HepG2 (cell line): ENCODE data around the gene CDK12. TPM values are rescaled to one million over a fixed set of nuclear protein-coding genes. Genes with fewer than 3 reads are reported as not detected.
"Not testable (repeated sequence)": the region's sequence is repeated elsewhere in the genome, so short reads cannot be mapped to it uniquely, and the experiment has no call there.

ENCODE experiments used
- ATAC-seq: fragments of 200-7000 bp; cut with Tn5 transposase; 3 replicates; pipeline ENCODE4 v1.9.1; 2020; ENCODE audit warnings: mild to moderate bottlenecking, moderate library complexity
- BruUV-seq: library from RNA; stranded (reverse); fragments of 400-500 nt; replicated peaks from 2 replicates; lab custom pipeline; 2021; lab: Mats Ljungman, UMichigan
- CTCF ChIA-PET: fragments of 300-600 bp; formaldehyde crosslinking; extraction: SDS; loops from one replicate; lab custom pipeline; 2021; ENCODE audit warnings: low total read pairs, inconsistent platforms, low intra/inter-chr PET ratio; lab: Yijun Ruan, JAX
- POLR2A ChIA-PET: fragments of 350-600 bp; sonication (Branson Sonifier 250); formaldehyde crosslinking; loops from one replicate; lab custom pipeline; 2020; ENCODE audit warnings: antibody characterized with exemption, inconsistent platforms; lab: Yijun Ruan, JAX
- DNase-seq: peaks from one replicate; pipeline ENCODE4 v3.0.0-alpha.2; 2015; ENCODE audit warnings: low spot score
- FAIRE-seq: peaks from 3 replicates; lab custom pipeline; 2011; peaks lifted over from hg19 to GRCh38; lab: Jason Lieb, UNC
- H2AFZ ChIP-seq: one replicate; pipeline ENCODE4 v1.6.1; 2011; ENCODE audit warnings: low read length, inconsistent platforms
- H3K27ac ChIP-seq: fragments of 300-600 bp; 3 replicates; pipeline ENCODE4 v1.8.0; 2011; ENCODE audit warnings: mixed run types, mild to moderate bottlenecking, mixed read lengths, low read length, inconsistent platforms; ENCODE audit not compliant: insufficient read depth; ENCODE audit errors: extremely low read length
- H3K27me3 ChIP-seq, 2 experiments: fragments of 200-600 bp in 1 of 2; 2 replicates in 1 of 2; 3 replicates in 1 of 2; pipeline versions ENCODE4 v1.6.0 to v1.8.0; 2011; ENCODE audit warnings: low read length in 2 of 2, mild to moderate bottlenecking in 2 of 2, moderate library complexity in 2 of 2, inconsistent platforms in 1 of 2; ENCODE audit not compliant: insufficient read depth in 2 of 2, control insufficient read depth in 1 of 2
- H3K36me3 ChIP-seq, 2 experiments: fragments of 200-600 bp in 1 of 2; replicated peaks in 1 of 2; 2 replicates in 1 of 2; 3 replicates in 1 of 2; pipeline versions ENCODE4 v1.5.1 to v1.8.0; 2011; ENCODE audit warnings: low read length in 2 of 2, inconsistent platforms in 1 of 2; ENCODE audit not compliant: insufficient read depth in 2 of 2, control insufficient read depth in 1 of 2
- H3K4me1 ChIP-seq: 2 replicates; pipeline ENCODE4 v1.5.1; 2012; ENCODE audit warnings: low read length, inconsistent platforms; ENCODE audit not compliant: insufficient read depth
- H3K4me2 ChIP-seq: 2 replicates; pipeline ENCODE4 v1.6.0; 2011; ENCODE audit warnings: low read depth, low read length, inconsistent platforms
- H3K4me3 ChIP-seq, 3 experiments: fragments of 200-600 bp in 1 of 3; sonication (generic), shearing (Covaris generic) in 1 of 3; replicated peaks in 1 of 3; 2 replicates each; pipeline ENCODE4 v1.5.1; 2011 to 2016; ENCODE audit warnings: low read length in 3 of 3, inconsistent platforms in 2 of 3, low read depth in 2 of 3, mild to moderate bottlenecking in 2 of 3, control low read depth in 1 of 3, mixed read lengths in 1 of 3; ENCODE audit not compliant: insufficient read depth in 1 of 3
- H3K79me2 ChIP-seq: one replicate; pipeline ENCODE4 v1.6.1; 2011; ENCODE audit warnings: low read length, inconsistent platforms; ENCODE audit not compliant: insufficient read depth
- H3K9ac ChIP-seq: 2 replicates; pipeline ENCODE4 v1.6.0; 2011; ENCODE audit warnings: mild to moderate bottlenecking, low read depth, low read length, inconsistent platforms; ENCODE audit not compliant: insufficient read depth
- H3K9me3 ChIP-seq: 2 replicates; pipeline ENCODE4 v1.5.1; 2012; ENCODE audit warnings: mild to moderate bottlenecking, low read length
- H4K20me1 ChIP-seq: 2 replicates; pipeline ENCODE4 v1.6.0; 2011; ENCODE audit warnings: inconsistent platforms, mild to moderate bottlenecking, low read length, moderate library complexity; ENCODE audit not compliant: insufficient read depth
- ADNP ChIP-seq: sonication (generic); formaldehyde crosslinking; IDR thresholded peaks from 2 replicates; pipeline ENCODE4 v1.4.0; 2020; ENCODE audit warnings: missing genetic modification reagents
- ARID3A ChIP-seq: IDR thresholded peaks from 2 replicates; pipeline ENCODE4 v1.6.1; 2012; ENCODE audit warnings: low read depth, low read length, improper control_type of control experiment
- ATF1 ChIP-seq: IDR thresholded peaks from 2 replicates; pipeline ENCODE4 v1.6.1; 2016; ENCODE audit warnings: mild to moderate bottlenecking, control low read depth
- FOXM1 ChIP-seq: sonication (generic); formaldehyde crosslinking; IDR thresholded peaks from 2 replicates; pipeline ENCODE4 v1.5.0; 2020; ENCODE audit warnings: missing genetic modification reagents
- HIVEP1 ChIP-seq: sonication (generic); formaldehyde crosslinking; IDR thresholded peaks from 2 replicates; pipeline ENCODE4 v1.4.0; 2020; ENCODE audit warnings: mild to moderate bottlenecking, missing genetic modification reagents
- LCORL ChIP-seq, 2 experiments: fragments of 450-650 bp in 1 of 2; sonication (generic) in 1 of 2; formaldehyde crosslinking in 1 of 2; IDR thresholded peaks; 2 replicates each; pipeline versions ENCODE4 v1.5.0 to v1.6.1; 2017 to 2020; ENCODE audit warnings: antibody characterized with exemption in 1 of 2, missing genetic modification reagents in 1 of 2
- MED1 ChIP-seq: sonication (generic); formaldehyde crosslinking; IDR thresholded peaks from 2 replicates; pipeline ENCODE4 v1.4.0; 2020; ENCODE audit warnings: missing genetic modification reagents
- NRL ChIP-seq: sonication (generic); formaldehyde crosslinking; IDR thresholded peaks from 2 replicates; pipeline ENCODE4 v1.5.0; 2020; ENCODE audit warnings: missing genetic modification reagents, mild to moderate bottlenecking, moderate library complexity, borderline replicate concordance
- RCOR2 ChIP-seq: IDR thresholded peaks from 2 replicates; pipeline ENCODE4 v1.6.1; 2016; ENCODE audit warnings: missing biosample characterization, missing genetic modification reagents
- ZBTB42 ChIP-seq: sonication (generic); formaldehyde crosslinking; IDR thresholded peaks from 2 replicates; pipeline ENCODE4 v1.5.0; 2020; ENCODE audit warnings: mild to moderate bottlenecking, missing genetic modification reagents
- ZFY ChIP-seq: sonication (generic); formaldehyde crosslinking; IDR thresholded peaks from 2 replicates; pipeline ENCODE4 v1.4.0; 2020; ENCODE audit warnings: missing genetic modification reagents
- ZNF101 ChIP-seq: sonication (generic); formaldehyde crosslinking; IDR thresholded peaks from 2 replicates; pipeline ENCODE4 v1.4.0; 2020; ENCODE audit warnings: mild to moderate bottlenecking, low read depth, missing genetic modification reagents, borderline replicate concordance
- WGBS: methylation state at CpG from one replicate; pipeline ENCODE4 v1.1.6; 2017; ENCODE audit warnings: low lambda C conversion rate; 5-methylcytosine and 5-hydroxymethylcytosine counted together
- in situ Hi-C: cut with HindIII; loops from 2 replicates; pipeline ENCODE4 v1.10.0; 2017; ENCODE audit warnings: low pct_unique_long_range_greater_than_20kb; ENCODE audit not compliant: extremely low pct_ligation_motif_present
- intact Hi-C: fragments of 100-400 bp; cut with micrococcal nuclease; formaldehyde crosslinking; loops from one replicate; pipeline ENCODE4 v1.10.0; 2022; ENCODE audit not compliant: unreplicated experiment
- polyA plus RNA-seq, 8 experiments: library from polyadenylated mRNA; depleted of rRNA in 3 of 8; stranded (reverse) in 7 of 8; unstranded in 1 of 8; fragments of >200 nt; fragmentation: Illumina TruSeq in 4 of 8; extraction: Trizol in 4 of 8; gene quantifications; 2 replicates each; pipeline versions ENCODE4 v1.2.1 to v1.2.3, GENCODE V29; 2011 to 2016; ENCODE audit warnings: low read depth in 4 of 8, missing spikeins in 1 of 8, mixed read lengths in 1 of 8; ENCODE audit not compliant: insufficient read depth in 1 of 8
- total RNA-seq, 5 experiments: library from RNA; depleted of rRNA; stranded (reverse); fragments of >200 nt; fragmentation: Illumina TruSeq; extraction: Trizol; gene quantifications; 2 replicates each; pipeline ENCODE4 v1.2.3, GENCODE V29; 2016; ENCODE audit warnings: low read depth in 1 of 5
- TF ChIP-seq, protein P1 (sequence below): sonication (generic); formaldehyde crosslinking; IDR thresholded peaks from 2 replicates; pipeline ENCODE4 v1.8.0; 2022; ENCODE audit warnings: missing genetic modification reagents, mild to moderate bottlenecking, borderline replicate concordance
- TF ChIP-seq, protein P2 (sequence below): sonication (generic); formaldehyde crosslinking; IDR thresholded peaks from 2 replicates; pipeline ENCODE4 v1.4.0; 2020; ENCODE audit warnings: missing genetic modification reagents

Gene CDK12
- total and polyA plus RNA-seq, 2 of the 13 experiments (the other 11 are each of a cell fraction or from before 2014, with no cell fraction given): 24.0 to 88.6 TPM

DNA sequence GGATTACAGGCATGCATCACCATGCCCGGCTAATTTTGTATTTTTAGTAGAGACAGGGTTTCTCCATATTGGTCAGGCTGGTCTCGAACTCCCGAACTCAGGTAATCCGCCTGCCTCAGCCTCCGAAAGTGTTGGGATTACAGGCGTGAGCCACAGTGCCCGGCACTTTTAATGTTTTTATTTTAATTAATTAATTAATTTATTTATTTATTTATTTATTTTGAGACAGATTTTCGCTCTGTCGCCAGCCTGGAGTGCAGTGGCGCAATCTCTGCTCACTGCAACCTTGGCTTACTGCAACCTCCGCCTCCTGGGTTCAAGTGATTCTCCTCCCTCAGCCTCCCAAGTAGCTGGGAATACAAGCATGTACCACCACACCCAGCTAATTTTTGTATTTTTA lies 7.3 kb downstream of the CDK12 start:
- peaks cover 51% of the 10 kb centered on the region for H4K20me1 ChIP-seq
- H3K27me3 ChIP-seq, H3K4me3 ChIP-seq, ATAC-seq, CTCF ChIA-PET, DNase-seq, BruUV-seq, H2AFZ ChIP-seq, in situ Hi-C loops, H3K4me2 ChIP-seq, H3K27ac ChIP-seq, FAIRE-seq, H3K9me3 ChIP-seq, H3K9ac ChIP-seq: not testable (repeated sequence)
- H3K79me2 ChIP-seq: peaks cover 79% of the 10 kb centered on the region
- peaks cover 32% of the 10 kb centered on the region for H3K4me1 ChIP-seq
- POLR2A ChIA-PET: interaction anchor here (9.6 kb wide), 1 partner anchor 18 kb away, joined by 302 read pairs; the partner anchor contains the start of gene MED1
- intact Hi-C loops: loop anchor here (10.0 kb wide), 1 partner anchor 266 kb away; the partner anchor contains the start of genes GRB7 and MIEN1
- peaks cover 10 to 46% of the 10 kb centered on the region in 2 experiments for H3K36me3 ChIP-seq
- WGBS: 97% methylated on average over 11 of the region's 11 CpGs

GRCh38 chr17:39473310-39473709 lies 12.0 kb downstream of the CDK12 start:
- POLR2A ChIA-PET: interaction anchor here (1.6 to 2.0 kb wide), 2 partner anchors 11 to 12 kb away, joined by 4 to 7 read pairs; partner anchors contain the start of gene CDK12
- TF ChIP-seq ARID3A (no peak), MED1 (CRISPR knock-in tag) (no peak), ZNF101 (CRISPR knock-in tag) (no peak), ZFY (CRISPR knock-in tag) (no peak), FOXM1 (CRISPR knock-in tag) (no peak), NRL (CRISPR knock-in tag) (no peak), LCORL (IDR thresholded peaks at IDR 0.05) (no peak), LCORL (CRISPR knock-in tag; IDR thresholded peaks at IDR 0.05) (no peak), ADNP (no peak), ATF1 (CRISPR knock-in tag) (no peak), HIVEP1 (CRISPR knock-in tag) (no peak), RCOR2 (CRISPR knock-in tag) (no peak), ZBTB42 (CRISPR knock-in tag) (no peak)
- TF ChIP-seq, protein P1, sequence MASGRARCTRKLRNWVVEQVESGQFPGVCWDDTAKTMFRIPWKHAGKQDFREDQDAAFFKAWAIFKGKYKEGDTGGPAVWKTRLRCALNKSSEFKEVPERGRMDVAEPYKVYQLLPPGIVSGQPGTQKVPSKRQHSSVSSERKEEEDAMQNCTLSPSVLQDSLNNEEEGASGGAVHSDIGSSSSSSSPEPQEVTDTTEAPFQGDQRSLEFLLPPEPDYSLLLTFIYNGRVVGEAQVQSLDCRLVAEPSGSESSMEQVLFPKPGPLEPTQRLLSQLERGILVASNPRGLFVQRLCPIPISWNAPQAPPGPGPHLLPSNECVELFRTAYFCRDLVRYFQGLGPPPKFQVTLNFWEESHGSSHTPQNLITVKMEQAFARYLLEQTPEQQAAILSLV (CRISPR knock-in tag): no peak
- TF ChIP-seq, protein P2, sequence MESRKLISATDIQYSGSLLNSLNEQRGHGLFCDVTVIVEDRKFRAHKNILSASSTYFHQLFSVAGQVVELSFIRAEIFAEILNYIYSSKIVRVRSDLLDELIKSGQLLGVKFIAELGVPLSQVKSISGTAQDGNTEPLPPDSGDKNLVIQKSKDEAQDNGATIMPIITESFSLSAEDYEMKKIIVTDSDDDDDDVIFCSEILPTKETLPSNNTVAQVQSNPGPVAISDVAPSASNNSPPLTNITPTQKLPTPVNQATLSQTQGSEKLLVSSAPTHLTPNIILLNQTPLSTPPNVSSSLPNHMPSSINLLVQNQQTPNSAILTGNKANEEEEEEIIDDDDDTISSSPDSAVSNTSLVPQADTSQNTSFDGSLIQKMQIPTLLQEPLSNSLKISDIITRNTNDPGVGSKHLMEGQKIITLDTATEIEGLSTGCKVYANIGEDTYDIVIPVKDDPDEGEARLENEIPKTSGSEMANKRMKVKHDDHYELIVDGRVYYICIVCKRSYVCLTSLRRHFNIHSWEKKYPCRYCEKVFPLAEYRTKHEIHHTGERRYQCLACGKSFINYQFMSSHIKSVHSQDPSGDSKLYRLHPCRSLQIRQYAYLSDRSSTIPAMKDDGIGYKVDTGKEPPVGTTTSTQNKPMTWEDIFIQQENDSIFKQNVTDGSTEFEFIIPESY: no peak

More at GRCh38 chr17:39473310-39473709, 12.0 kb downstream of the CDK12 start:
- Histone ChIP-seq H3K79me2 (peaks cover 34% of the 10 kb centered on the region), H3K4me1 (no peaks in the 10 kb centered on the region), H3K9ac (no peak overlapping the region), H3K27ac (no peak overlapping the region), H3K9me3 (no peaks in the 10 kb centered on the region), H2AFZ (no peak overlapping the region), H3K4me3 (no peak overlapping the region), H3K4me2 (no peak overlapping the region), H3K27me3 (no peaks in the 10 kb centered on the region), H3K36me3 (peaks cover 18 to 53% of the 10 kb centered on the region in 2 experiments), H4K20me1 (0 out of 2 replicates have a peak, but pooled peaks cover 13% of the 10 kb centered on the region)
- whole genome bisulfite sequencing: 94% methylated on average over 7 of the region's 7 CpGs
- intact Hi-C loops (no loop called here), in situ Hi-C loops (no loop called here)
- DNase-seq (no peak), ATAC-seq (no peak), FAIRE-seq (no peak)
- CTCF ChIA-PET: no interaction called here
- BruUV-seq: TSS peak; percentile 8
